Progenitor cell of endocrine pancreas (in vitro differentiated cells): Measurements from ENCODE around the gene SOX10. TPM values are rescaled to one million over a fixed set of nuclear protein-coding genes. Genes with fewer than 3 reads are reported as not detected.
A peak's percentile ranks its signal among the peaks of the same experiment; 100 is the strongest.

Experiments
- DNase-seq: peaks from one replicate; pipeline ENCODE4 v3.0.0; 2021; ENCODE audit warnings: low spot score; ENCODE audit not compliant: unreplicated experiment
- H3K27ac Mint-ChIP-seq: 2 replicates; pipeline ENCODE4 v1.8.0; 2021; ENCODE audit warnings: mild to moderate bottlenecking, moderate library complexity, mixed read lengths
- H3K27me3 Mint-ChIP-seq: 2 replicates; pipeline ENCODE4 v1.8.0; 2021; ENCODE audit warnings: mixed read lengths
- H3K36me3 Mint-ChIP-seq: 2 replicates; pipeline ENCODE4 v1.8.0; 2022; ENCODE audit warnings: mixed read lengths; ENCODE audit not compliant: insufficient read depth
- H3K4me1 Mint-ChIP-seq: 2 replicates; pipeline ENCODE4 v1.8.0; 2021; ENCODE audit warnings: low read depth, mixed read lengths
- H3K4me3 Mint-ChIP-seq: 2 replicates; pipeline ENCODE4 v1.8.0; 2021; ENCODE audit warnings: low read depth, mild to moderate bottlenecking, moderate library complexity, mixed read lengths
- H3K9me3 Mint-ChIP-seq: 2 replicates; pipeline ENCODE4 v1.8.0; 2021; ENCODE audit warnings: low read depth, mixed read lengths
- total RNA-seq: library from RNA; stranded (reverse); gene quantifications from 2 replicates; pipeline ENCODE4 v1.2.1, GENCODE V29; 2021
- TF ChIP-seq, protein P1 (sequence below): fragments of 200-600 bp; sonication (generic); IDR thresholded peaks from one replicate; pipeline ENCODE4 v1.5.0; 2021; ENCODE audit warnings: antibody characterized with exemption, mild to moderate bottlenecking; ENCODE audit not compliant: unreplicated experiment

Gene SOX10
- total RNA-seq, 1 donor from 2014 or later = 1.3 TPM

DNA sequence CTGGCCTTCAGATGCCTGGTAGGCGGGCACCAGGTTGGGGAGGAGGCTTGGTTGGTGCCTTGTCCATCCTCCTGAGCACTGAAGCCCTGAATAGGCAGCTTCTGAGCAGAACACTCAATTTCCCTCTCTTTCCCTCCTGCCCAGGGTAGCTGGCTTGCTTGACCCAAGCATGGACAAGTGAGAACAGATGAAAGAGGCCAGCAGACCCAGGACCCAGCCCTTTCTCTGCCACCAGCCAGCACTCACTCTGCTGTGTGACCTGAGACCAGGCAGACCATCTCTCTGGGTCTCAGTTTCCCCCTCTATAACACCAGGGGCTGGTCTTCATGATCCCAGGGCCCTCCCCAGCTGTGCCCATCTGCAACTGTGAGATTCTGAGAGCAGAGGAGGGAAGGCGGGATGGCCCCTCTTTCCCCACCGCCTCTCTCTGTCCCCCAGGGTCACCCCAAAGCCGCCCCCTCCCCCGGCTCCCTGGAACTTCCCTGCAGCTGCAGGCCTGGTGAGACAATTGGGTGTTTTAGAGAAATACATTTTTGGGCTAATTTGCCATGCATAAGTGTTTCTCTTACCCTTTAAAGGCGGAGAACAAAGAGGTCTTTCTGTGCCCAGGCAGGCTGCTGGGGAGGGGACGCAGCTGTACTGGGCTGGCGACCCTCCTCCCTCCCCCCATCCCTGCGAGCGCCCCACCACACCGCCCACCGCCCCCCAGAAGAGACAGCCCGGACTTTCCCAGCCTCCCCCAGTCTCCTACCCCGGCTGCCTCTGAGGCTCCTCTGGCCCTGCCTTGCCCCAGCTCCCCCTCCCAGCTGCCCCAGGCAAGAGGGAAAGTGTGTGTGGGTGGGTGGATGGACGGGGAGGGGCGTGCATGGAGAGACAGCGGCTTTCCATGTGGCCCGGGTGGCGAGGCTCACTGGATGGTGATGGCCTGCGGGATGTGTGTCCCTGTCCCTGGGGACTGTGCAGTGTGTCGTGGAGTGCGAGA, 42.1 kb upstream of the SOX10 start:
- DNase-seq = no peak
- Mint-ChIP-seq H3K9me3 (no peaks in the 10 kb centered on the region), H3K27me3 (peaks cover 31% of the 10 kb centered on the region), H3K4me1 (no peaks in the 10 kb centered on the region), H3K36me3 (no peaks in the 10 kb centered on the region), H3K27ac (no peak overlapping the region), H3K4me3 (no peak overlapping the region)
- TF ChIP-seq, protein P1, sequence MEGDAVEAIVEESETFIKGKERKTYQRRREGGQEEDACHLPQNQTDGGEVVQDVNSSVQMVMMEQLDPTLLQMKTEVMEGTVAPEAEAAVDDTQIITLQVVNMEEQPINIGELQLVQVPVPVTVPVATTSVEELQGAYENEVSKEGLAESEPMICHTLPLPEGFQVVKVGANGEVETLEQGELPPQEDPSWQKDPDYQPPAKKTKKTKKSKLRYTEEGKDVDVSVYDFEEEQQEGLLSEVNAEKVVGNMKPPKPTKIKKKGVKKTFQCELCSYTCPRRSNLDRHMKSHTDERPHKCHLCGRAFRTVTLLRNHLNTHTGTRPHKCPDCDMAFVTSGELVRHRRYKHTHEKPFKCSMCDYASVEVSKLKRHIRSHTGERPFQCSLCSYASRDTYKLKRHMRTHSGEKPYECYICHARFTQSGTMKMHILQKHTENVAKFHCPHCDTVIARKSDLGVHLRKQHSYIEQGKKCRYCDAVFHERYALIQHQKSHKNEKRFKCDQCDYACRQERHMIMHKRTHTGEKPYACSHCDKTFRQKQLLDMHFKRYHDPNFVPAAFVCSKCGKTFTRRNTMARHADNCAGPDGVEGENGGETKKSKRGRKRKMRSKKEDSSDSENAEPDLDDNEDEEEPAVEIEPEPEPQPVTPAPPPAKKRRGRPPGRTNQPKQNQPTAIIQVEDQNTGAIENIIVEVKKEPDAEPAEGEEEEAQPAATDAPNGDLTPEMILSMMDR = no peak

DNA sequence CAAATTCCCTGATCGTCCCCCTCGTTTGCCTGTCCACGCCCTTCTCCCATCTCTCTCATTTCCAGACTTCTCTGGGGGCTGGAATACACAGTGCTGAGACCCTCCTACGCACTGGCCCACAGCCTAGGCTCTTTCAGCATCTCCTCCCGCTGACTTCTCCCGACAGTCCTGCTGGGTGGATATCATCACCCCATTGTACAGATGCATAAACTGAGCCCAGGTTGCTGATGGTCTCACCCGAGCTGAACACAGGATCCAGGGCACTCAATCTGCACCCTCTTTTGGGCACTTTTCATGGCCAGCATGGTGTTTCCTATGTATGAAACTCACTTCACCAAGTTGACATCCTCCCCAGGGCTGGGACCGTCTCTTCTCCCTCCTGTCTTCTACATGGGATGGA, 41.2 kb upstream of the SOX10 start:
- Mint-ChIP-seq H3K36me3 (no peaks in the 10 kb centered on the region), H3K4me1 (no peaks in the 10 kb centered on the region), H3K4me3 (no peak overlapping the region), H3K9me3 (no peaks in the 10 kb centered on the region), H3K27ac (no peak overlapping the region), H3K27me3 (peaks cover 31% of the 10 kb centered on the region)
- TF ChIP-seq, protein P1 = no peak
- no peak for DNase-seq

DNA sequence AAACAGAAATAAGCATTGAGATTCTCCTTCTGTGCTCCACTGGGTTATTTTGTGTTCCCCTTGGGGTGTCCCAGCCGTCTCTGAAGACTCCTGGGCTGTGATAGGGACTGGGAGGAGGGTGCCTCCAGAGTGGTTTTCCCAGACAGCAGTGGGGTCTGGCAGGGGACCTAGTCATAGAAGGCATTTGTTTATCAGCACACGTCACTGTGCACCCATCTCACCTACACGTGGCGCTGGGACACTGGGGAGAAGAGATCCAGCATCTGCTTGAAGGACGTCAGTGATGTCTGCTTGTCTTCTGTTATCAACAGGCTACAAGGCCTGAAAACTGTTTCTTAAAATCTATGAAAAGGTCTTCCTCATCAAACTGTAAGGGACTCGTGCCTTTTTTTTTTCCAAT, 38.7 kb upstream of the SOX10 start:
- no peak overlapping the region for H3K27ac Mint-ChIP-seq
- H3K36me3 Mint-ChIP-seq = no peaks in the 10 kb centered on the region
- H3K9me3 Mint-ChIP-seq = no peaks in the 10 kb centered on the region
- no peaks in the 10 kb centered on the region for H3K4me1 Mint-ChIP-seq
- H3K27me3 Mint-ChIP-seq = peaks cover 22% of the 10 kb centered on the region
- no peak overlapping the region for H3K4me3 Mint-ChIP-seq
- no peak for DNase-seq
- TF ChIP-seq, protein P1 = no peak

DNA sequence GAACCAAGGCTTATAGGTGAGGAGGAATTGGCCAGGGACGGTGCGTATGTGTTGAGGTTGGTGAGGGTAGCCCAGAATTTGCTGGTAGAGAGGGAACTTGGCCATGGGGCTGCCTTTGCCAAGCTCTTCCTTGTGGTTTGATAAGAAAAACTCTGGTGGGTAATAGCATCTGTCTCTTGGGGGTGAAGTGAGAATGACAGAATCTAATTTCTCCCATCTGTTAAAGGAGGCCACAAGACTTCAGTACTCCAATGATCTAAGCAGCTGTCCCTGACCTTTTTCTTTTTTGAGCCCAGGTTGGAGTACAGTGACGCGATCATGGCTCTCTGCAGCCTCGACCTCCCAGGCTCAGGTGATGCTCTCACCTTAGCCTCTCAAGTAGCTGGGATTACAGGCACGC, 36.9 kb upstream of the SOX10 start:
- H3K4me3 Mint-ChIP-seq = no peak overlapping the region
- peaks cover 1% of the 10 kb centered on the region for H3K4me1 Mint-ChIP-seq

More for the DNA sequence above, 36.9 kb upstream of the SOX10 start:
- Mint-ChIP-seq H3K9me3 (no peaks in the 10 kb centered on the region), H3K27ac (peak overlapping the region; percentile 25), H3K36me3 (no peaks in the 10 kb centered on the region), H3K27me3 (peaks cover 16% of the 10 kb centered on the region)
- no peak for DNase-seq
- TF ChIP-seq, protein P1 = no peak
